ENCODE results near the gene DDI1. TPM values are rescaled to one million over a fixed set of nuclear protein-coding genes. Genes with fewer than 3 reads are reported as not detected.

DDI1 gene
- total and polyA plus RNA-seq, 2 donors from 2014 or later: not detected

GRCh38 chr11:104011044-104011443 is 25.4 kb upstream of the DDI1 start:
- Histone ChIP-seq H3K27ac (ENCODE audit: low read depth in 2 of 2, low read length in 2 of 2) (no peak overlapping the region), H3K4me1 (ENCODE audit: control insufficient read depth in 2 of 3, insufficient read depth in 2 of 3, low read depth in 1 of 3, low read length in 3 of 3) (no peaks in the 10 kb centered on the region), H3K4me3 (ENCODE audit: low read length in 3 of 3) (no peak overlapping the region), H3K9me3 (ENCODE audit: control insufficient read depth in 2 of 3, insufficient read depth in 1 of 3, low read length in 3 of 3) (no peaks in the 10 kb centered on the region), H3K9ac (ENCODE audit: low read length in 3 of 3) (no peak overlapping the region), H3K27me3 (ENCODE audit: control insufficient read depth, insufficient read depth, low read length) (no peaks in the 10 kb centered on the region), H3K36me3 (ENCODE audit: control insufficient read depth in 2 of 3, insufficient read depth in 3 of 3, low read length in 3 of 3) (no peaks in the 10 kb centered on the region)
- no peak for TF ChIP-seq CTCF (IDR thresholded peaks at IDR 0.05; ENCODE audit: borderline replicate concordance, extremely low read depth, insufficient read depth)
- peak; percentile 41 for FAIRE-seq
- DNase-seq: no peak
- intact Hi-C loops (cut with DNase I): no loop called here

GRCh38 chr11:104015649-104016415 is 20.6 kb upstream of the DDI1 start:
- no peak for DNase-seq
- no peak for TF ChIP-seq CTCF (IDR thresholded peaks at IDR 0.05; ENCODE audit: borderline replicate concordance, extremely low read depth, insufficient read depth)
- H3K27me3 ChIP-seq (ENCODE audit: control insufficient read depth, insufficient read depth, low read length): no peaks in the 10 kb centered on the region
- H3K36me3 ChIP-seq (ENCODE audit: control insufficient read depth in 2 of 3, insufficient read depth in 3 of 3, low read length in 3 of 3): no peaks in the 10 kb centered on the region
- no peak for FAIRE-seq
- no peak overlapping the region for H3K27ac ChIP-seq (ENCODE audit: low read depth in 2 of 2, low read length in 2 of 2)
- H3K4me1 ChIP-seq (ENCODE audit: control insufficient read depth in 2 of 3, insufficient read depth in 2 of 3, low read depth in 1 of 3, low read length in 3 of 3): no peaks in the 10 kb centered on the region
- H3K9ac ChIP-seq (ENCODE audit: low read length in 3 of 3): no peak overlapping the region
- H3K9me3 ChIP-seq (ENCODE audit: control insufficient read depth in 2 of 3, insufficient read depth in 1 of 3, low read length in 3 of 3): no peaks in the 10 kb centered on the region
- no peak overlapping the region for H3K4me3 ChIP-seq (ENCODE audit: low read length in 3 of 3)
- intact Hi-C loops (cut with DNase I): no loop called here

GRCh38 chr11:104024572-104024971 is 11.9 kb upstream of the DDI1 start:
- no peak for TF ChIP-seq CTCF (IDR thresholded peaks at IDR 0.05; ENCODE audit: borderline replicate concordance, extremely low read depth, insufficient read depth)
- FAIRE-seq (no peak), DNase-seq (no peak)
- Histone ChIP-seq H3K9ac (ENCODE audit: low read length in 3 of 3) (no peak overlapping the region), H3K27ac (ENCODE audit: low read depth in 2 of 2, low read length in 2 of 2) (no peak overlapping the region), H3K4me1 (ENCODE audit: control insufficient read depth in 2 of 3, insufficient read depth in 2 of 3, low read depth in 1 of 3, low read length in 3 of 3) (no peaks in the 10 kb centered on the region), H3K9me3 (ENCODE audit: control insufficient read depth in 2 of 3, insufficient read depth in 1 of 3, low read length in 3 of 3) (no peaks in the 10 kb centered on the region), H3K4me3 (ENCODE audit: low read length in 3 of 3) (no peak overlapping the region), H3K36me3 (ENCODE audit: control insufficient read depth in 2 of 3, insufficient read depth in 3 of 3, low read length in 3 of 3) (no peaks in the 10 kb centered on the region), H3K27me3 (ENCODE audit: control insufficient read depth, insufficient read depth, low read length) (no peaks in the 10 kb centered on the region)
- intact Hi-C loops (cut with DNase I): no loop called here

Data from kidney (tissue), 14 donors.